HG02970 (cell line): ENCODE measurements around the gene VOPP1.
"Not testable (repeated sequence)": the region's sequence is repeated elsewhere in the genome, so short reads cannot be mapped to it uniquely, and the experiment has no call there.

Experiments used
- ATAC-seq: cut with Tn5 transposase; IDR thresholded peaks from one replicate; pipeline ENCODE4 v1.9.1; 2021; ENCODE audit warnings: mild to moderate bottlenecking, moderate library complexity, moderate number of reproducible peaks; ENCODE audit not compliant: unreplicated experiment, low FRiP score

VOPP1 gene

DNA sequence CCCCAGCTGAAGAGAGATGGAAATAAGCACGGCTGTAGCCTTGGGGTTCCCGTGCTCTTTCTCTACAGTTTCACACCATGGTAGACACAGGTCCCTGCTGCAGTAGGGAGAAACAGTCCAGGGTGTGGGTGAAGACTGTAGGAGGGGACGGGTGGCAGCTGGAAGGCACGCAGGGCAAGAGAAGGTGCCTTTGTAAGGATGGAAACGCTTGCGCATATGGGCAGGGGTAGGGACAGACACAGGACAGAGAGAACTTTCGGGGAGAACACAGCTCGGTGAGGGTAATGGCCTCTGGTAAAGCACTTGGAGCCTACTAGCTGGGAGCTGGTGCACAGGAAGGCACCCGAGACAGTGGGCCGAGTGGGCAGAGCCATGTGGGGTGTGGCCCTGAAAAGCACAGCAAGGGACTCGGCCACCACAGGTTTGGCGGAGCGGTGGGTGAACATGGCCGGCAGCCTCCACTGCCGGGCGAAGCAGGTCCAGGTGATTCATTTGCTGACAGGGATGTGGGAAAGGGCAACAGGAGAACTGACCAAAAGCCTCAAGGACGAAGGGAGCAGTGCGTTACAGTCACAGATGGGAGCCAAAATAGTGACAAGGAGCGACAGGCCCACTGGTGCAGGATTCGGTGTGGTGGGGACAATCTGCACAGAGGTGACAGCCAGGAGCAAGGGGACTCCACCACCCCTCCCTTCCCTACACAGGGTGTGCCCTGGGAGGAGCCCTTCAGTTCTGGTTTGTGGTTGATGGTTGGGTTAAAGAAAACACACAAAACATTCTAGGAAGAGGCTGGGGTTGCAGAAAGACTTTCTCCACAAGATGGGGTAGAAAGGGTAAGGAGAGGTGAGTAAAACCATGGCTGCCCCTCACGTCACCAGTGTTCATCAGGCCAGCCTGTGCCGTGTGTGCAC lies 97.1 kb downstream of the VOPP1 start:
- ATAC-seq: no peak

DNA sequence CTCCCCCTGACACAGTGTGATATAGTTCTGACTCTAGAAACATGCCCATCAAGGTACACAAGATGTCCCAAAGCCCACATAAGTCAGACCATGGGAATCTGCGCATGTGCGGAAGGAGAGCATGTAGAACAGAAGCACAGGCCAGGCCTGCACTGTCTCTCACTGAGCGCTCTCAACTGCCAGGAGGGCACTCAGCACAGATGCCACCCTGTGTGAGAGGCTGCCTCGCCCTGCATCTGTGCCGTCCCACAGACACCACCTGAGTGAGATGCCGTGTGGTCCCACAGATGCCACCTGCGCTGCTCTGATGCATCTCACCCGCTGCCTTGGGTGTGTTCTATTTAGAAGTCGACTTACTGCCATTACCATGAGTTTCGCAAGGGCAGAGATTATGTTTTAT lies 98.4 kb downstream of the VOPP1 start:
- no peak for ATAC-seq

DNA sequence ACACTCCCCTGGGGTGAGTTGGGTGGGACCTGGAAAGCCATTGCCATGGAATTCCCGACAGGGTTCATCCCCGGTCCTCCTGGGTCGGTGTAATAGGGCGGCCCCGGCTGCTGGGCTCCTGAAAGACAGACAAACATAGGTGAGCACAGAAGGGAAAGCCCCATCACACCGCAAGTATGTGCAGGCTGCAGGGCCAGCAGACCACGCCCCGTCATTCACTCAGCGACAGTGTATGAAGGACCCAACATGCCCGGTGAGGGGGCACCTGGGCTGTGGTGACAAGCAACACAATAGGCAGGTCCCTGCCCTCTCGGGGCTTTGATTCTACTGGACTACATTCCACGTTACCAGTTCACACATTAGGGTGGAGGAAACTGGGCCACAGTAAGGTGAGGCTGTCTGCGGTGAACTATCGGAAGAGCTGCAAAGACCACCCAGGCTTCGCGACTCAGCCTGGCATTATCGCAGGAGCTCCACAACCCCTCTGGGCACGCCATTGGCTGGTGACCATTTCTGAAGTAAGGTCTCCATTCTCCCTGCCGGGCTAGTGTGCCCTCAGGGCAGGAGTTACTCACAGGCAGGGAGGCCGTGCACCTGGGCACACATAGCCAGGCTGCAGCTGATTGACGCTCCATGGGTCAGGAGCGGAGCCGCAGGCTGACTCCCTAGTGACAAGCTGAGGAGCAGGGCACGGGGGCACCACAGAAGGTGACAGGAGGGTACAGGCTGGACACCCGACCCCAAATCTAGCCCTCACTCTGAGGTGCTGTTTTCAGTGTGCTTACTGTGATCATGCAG lies 99.2 kb downstream of the VOPP1 start:
- ATAC-seq: no peak

DNA sequence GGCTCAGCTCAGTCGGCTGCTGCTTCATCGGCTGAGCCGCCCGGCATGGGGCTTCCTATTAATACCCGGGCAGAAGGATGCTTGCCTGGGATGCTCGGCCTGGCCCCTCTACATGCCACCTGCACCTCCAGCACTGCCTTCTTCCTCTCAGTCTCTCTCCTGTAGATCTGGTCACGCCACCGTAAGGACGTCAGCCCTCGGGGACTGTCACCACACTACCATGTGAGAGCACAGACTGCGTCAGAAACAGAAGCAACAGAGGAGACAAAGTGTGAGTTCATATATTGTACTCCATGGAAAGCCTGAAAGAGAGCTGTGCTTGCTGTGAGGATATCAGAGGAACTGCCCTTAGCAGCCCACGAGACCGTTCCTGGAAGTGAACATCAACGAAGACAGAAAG lies 99.9 kb downstream of the VOPP1 start:
- not testable (repeated sequence) for ATAC-seq

DNA sequence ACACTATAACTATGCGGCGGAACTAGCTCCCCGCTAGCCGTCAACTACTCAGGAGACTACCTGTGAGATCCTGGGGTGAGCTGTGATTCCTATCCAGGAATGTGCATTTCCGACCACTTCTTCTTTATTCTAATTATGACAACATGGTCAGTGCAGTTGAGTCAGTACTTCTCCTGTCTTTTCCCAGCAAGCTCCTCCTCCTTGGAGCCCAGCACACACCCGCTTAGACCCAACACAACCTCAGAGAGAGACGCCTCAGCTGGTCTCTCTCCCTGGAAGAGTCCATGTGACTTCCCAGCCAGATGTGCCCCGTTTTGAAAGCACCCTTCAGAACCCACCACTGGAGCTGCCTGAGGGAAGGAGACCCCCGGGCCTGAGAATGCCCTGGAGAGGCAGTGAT lies 100.7 kb downstream of the VOPP1 start:
- ATAC-seq: not testable (repeated sequence)

DNA sequence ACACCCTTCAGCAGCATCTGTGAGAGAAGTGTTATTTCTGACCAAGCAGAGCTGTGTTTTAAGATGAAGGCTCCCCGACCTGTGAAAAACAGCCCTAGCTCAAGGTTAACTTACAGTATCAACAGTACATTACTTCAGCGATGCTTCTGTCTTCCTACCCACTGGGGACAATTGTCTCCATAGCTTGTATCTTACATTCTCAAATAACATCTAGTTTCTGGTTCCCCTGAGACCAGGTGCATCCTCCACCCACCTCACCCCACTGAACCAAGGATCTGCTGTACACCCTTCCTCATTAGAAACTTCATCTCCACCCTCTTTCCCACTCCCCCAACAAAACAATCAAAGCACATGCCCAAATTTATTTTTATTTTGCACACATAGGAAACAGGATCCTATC lies 102.0 kb downstream of the VOPP1 start:
- ATAC-seq: no peak

DNA sequence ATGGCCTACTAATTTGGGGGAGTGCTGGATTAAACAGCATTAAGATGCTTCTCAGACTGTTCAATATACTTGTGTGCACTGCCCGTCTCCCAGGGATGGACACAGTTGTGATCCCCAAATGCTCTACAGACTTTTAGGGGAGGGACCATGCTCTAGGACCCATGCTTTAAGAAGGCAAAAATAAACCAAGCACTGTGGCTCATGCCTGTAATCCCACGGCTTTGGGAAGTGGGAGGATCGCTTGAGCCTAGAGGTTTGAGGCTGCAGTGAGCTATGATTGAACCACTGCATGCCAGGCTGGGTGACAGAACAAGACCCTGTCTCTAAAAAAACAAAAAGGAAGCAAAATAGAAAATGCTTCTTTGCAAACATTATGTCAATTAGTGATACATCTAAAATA lies 102.6 kb downstream of the VOPP1 start:
- no peak for ATAC-seq

DNA sequence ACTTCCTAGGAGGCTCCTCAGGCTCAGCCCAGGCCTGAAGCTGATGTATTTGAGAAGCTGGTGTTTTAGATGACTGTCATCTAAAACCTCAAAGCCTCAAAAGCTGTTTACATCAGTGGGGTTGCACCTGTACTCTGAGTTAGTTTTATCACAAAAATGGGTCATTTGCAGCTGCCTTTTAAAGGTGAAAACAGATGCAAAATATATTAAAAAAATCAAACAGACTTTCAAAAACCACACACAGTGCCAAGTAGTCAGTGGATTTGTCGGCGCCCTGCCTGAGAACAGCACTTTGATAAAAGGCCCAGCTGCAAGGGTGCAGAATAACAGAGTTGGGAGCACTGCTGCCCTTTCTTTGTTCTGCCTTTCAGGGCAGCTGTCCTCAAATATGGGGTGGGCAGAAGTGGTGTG lies 103.0 kb downstream of the VOPP1 start:
- ATAC-seq: no peak

DNA sequence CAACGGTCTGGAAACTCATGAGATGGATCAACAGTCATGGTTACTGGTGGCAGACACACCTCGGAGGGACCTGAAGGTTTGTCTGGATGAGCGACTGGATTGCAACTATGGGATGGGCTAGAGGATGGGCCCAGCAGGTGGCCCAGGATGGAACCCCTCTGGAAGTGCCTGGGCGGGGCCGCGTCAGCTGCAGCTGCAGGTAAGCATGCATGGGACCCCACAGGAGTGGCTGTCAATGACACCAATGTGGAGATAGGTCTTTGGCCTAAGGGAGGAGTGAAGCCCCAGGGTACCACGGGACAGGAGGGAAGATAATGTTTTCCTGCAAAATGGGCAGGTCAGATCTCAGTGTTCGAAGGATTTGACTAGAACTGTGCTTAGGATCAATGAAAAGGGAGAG lies 103.8 kb downstream of the VOPP1 start:
- ATAC-seq: no peak

DNA sequence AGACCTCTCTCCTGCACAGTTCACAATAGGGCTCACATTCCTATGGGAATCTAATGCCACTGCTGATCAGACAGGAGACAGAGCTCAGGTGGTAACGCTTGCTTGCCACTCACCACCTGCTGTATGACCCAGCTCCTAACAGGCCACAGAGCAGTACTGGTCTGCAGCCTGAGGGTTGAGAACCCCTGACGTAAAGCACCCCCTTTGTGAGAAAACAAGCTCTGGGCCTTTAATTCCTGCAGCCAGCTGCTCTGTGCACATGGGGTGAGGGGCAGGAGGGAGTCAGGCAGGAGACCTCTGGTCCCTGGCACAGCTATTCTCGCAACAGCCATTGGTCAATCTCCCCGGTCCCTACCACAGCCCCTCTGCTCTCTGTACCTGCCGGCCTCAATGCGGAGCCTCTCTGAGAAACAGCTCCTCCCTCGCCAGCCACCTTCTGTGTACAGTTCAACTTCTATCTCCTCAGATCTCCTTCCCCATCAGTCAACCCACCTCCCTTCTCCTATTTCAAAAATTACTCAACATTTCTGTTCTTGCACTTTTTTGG lies 105.2 kb downstream of the VOPP1 start:
- ATAC-seq: no peak

DNA sequence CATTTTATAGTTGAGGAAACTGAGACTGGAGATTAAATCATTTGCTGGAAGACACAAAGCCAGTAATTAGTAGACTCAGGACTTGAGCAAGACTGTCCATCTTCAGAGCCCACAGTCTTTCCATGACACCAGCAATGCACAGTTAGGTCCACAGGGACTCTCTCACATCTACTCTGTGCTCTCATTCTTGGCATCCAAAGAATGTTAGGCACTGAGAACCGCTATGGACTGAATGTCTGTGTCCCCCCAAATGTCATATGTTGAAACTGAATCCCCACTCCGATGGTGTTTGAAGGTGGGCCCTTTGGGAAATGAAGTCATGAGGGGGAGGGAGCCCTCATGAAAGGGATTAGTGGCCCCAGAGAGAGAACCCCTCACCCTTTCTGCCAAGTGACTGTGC lies 106.6 kb downstream of the VOPP1 start:
- ATAC-seq: no peak

DNA sequence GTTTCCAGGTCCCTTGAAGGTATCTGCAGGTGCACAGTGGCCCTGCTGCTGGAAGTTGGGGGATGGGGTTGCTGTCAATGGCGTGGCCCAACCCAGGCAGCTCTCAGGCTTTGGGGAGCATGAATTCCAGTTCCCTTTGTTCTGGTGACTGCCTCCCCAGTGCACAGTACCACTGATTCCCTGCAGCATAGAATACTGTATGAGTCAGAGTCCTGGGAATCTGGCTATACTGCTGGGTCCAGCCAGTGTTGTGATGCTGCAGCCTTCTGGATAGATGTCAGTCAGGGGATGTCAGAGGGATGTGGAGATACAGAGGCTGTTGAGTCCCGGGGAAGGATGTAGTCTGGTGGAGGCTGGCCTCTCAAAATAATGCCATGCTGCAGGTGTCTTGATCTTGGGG lies 107.9 kb downstream of the VOPP1 start:
- ATAC-seq: no peak

DNA sequence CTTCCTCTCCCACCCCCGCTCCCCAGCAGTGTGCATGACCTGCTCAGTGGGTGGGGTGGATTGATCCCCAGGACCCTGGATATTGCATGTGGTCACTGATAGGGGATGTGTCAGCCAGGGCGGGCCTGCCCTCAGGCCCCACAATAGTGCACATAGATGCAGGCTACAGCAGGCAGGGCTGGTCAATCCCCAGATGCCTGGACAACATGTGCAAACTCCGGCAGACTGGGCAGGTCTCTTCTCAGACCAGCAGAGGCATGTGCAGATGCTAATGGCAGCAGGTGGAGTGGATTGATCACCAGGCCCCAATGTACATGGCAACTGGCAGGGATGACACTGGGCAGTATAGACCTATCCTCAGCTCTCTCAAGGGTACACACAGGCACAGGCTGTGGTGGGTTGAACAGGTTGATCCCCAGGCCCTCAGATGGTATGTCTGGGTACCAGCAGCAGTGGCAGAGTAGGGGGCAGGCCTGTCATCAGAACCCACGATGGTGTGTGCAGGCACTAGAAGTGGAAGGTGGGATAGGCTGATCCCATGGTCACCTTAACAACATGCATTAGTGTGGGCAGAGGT lies 108.5 kb downstream of the VOPP1 start:
- ATAC-seq: no peak

DNA sequence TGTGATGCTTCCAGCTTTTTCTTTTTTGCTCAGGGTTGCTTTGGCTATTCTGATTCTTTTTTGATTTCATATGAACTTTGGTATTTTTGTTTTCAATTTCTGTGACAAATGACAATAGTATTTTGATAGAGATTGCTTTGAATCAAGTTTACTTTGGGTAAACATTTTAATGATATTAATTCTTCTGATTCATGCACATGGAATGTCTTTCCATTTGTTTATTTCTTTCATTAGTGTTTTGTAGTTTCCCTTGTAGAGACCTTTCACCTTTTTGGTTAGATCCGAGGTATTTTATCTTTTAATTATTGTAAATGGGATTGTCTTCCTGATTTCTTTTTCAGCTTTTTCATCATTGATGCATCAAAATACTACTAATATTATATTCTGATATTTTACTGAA lies 114.0 kb downstream of the VOPP1 start:
- ATAC-seq: no peak

DNA sequence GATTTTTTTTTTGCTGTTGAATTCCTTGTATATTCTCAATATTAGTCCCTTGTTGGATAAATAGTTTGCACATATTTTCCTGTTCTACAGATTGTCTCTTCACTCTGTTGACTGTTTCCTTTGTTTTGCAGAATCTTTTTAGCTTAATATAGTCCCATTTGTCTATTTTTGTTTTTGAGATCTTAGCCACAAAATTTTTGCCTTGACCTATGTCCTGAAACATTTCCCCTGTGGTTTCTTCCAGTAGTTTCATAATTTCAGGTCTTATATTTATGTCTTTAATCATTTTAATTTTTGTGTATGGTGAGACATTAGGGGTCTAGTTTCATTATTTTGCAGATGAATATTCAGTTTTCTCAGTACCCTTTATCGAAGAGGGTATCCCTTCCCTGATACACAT lies 114.5 kb downstream of the VOPP1 start:
- no peak for ATAC-seq

DNA sequence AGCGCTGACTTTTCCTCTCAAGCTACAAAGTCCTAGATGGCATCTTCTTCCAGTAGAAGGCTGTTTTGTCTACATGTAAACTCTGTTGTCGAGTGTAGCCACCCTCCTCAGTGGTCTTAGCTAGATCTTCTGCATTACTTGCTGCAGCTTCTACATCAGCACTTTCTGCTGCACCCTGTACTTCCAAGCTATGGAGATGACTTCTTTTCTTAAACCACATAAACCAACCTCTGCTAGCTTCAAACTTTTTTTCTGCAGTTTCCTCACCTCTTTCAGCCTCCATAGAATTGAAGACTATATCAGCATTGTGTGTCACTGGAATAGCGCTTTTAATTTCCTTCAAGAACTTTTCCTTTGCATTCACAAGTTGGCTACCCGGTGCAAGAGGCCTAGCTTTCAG lies 119.3 kb downstream of the VOPP1 start:
- ATAC-seq: no peak

DNA sequence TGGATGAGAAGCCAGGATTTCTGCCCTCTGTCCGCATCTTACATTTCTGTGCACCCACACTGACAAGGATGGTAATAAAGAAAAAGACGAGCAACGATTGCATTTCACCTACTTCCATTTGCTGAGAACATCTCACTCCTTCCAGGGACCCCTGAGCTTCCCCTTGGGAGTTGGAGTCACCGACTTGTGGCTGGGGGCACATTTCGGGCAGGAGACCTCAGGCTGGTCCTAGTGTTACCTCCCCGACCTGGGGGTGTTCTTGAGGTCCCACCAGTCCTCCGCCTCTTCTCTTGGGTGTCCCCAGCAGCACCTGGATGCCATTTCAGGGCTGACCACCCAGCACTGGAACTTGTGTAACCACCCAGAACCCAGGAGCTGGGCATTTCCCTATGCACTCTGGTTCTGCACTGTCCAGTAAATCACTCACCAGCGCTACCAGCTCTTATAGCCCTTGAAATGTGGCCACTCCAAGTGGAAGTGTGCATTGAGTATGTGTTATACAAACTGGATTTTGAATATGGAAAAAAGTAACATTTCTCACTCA lies 122.2 kb downstream of the VOPP1 start:
- ATAC-seq: no peak

DNA sequence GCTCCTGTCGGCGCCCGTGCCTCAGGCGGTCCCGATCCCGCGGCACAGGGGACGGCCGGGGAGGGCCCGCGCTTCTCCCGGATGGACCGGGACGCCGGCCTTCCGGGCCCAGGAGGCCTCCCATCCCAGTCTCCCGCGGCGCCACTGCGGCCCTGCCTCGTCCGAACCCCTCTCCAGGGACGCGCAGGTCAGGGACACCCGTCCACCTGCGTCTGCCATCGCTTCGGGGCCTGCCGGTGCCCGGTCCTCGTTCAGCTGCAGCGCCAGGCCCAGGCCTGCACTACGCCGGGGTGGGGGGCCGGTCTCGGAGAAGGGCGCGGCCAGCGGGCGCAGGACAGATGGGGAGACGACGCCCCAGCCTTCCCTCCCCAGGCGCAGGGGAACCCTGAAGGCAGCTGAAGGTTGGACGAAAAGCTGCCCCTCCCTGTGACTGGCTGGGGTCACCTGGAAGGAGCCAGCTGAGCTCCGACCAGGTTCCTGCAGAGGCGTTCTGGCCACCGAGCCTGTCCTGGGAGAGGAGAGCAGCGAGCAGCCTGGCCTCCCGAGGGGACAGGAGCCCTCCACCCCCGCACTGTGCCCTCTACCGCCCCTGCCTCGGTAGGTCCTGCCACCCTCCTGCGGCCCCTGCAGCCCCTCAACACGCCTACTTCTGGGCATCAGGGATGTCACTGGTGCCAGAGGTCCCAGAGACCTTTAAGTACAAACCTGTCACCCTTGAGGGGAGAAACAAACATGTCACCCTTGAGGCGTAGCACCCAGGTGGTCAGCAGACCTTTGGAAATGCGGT lies 122.9 kb downstream of the VOPP1 start:
- no peak for ATAC-seq

DNA sequence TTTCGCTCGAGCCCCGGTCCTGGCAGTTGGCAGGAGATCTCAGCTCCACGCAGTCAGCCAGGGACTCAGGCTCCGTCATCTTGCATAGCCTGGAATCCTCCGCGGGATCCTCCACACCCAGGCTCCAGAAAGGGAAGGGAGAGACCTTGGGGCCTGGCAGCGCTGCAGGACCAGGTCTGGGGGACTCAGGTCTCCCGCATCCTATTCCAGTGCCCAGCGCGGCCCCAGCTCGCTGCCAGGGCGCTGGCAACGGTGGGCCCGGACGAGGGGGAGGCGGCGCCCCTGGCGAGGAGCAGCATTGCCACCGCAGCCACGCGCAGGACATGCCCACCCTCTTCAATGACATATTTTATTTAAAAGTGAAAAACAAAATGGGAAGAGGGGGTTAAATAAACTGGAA lies 123.8 kb downstream of the VOPP1 start:
- ATAC-seq: no peak

DNA sequence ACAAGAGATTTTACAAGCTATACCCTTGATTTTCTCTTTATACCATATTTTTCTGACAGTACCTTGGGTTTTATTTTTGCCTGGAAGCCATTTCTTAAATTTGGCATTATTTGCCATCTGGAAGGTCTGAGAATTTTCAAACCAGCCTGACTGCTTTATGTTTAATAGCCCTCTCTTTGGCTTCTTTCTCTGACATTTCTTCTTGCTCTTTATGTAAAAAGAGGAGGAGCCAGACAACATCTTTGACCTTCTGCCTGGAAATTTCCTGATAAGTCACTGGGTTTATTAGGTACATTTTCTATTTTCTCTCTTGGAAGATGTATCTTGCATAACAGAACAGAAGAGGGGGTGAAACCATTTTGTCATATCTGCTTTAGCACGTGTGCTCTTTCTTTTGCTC lies 127.5 kb downstream of the VOPP1 start:
- no peak for ATAC-seq
